Liver (tissue), 3 donors: ENCODE results near the gene SNAP47.

Experiments
- EGR1 ChIP-seq, 2 donors: IDR thresholded peaks; 2 replicates each; pipeline ENCODE4 v1.6.1; 2016 to 2018; ENCODE audit warnings: antibody characterized with exemption in 2 of 2, low read depth in 2 of 2
- FOXA1 ChIP-seq: IDR thresholded peaks from 2 replicates; pipeline ENCODE4 v1.6.1; 2016; ENCODE audit warnings: antibody characterized with exemption
- GABPA ChIP-seq, 2 donors: IDR thresholded peaks in 1 of 2; conservative IDR thresholded peaks in 1 of 2; 2 replicates each; pipeline ENCODE4 v1.6.1; 2016; ENCODE audit warnings: antibody characterized with exemption in 2 of 2, mild to moderate bottlenecking in 1 of 2, moderate library complexity in 1 of 2
- JUND ChIP-seq, 2 donors: IDR thresholded peaks; 2 replicates each; pipeline ENCODE4 v1.6.1; 2016; ENCODE audit warnings: antibody characterized with exemption in 2 of 2
- YY1 ChIP-seq: IDR thresholded peaks from 2 replicates; pipeline ENCODE4 v1.6.1; 2016; ENCODE audit warnings: antibody characterized with exemption, mild to moderate bottlenecking
- TF ChIP-seq, protein P1 (sequence below): fragments of 150-350 bp; IDR thresholded peaks from 2 replicates; pipeline ENCODE4 v1.5.1; 2017; ENCODE audit warnings: improper control_type of control experiment, low read depth, low read length; ENCODE audit not compliant: missing input control
- donor health status: healthy.
- donor health status: healthy.

DNA sequence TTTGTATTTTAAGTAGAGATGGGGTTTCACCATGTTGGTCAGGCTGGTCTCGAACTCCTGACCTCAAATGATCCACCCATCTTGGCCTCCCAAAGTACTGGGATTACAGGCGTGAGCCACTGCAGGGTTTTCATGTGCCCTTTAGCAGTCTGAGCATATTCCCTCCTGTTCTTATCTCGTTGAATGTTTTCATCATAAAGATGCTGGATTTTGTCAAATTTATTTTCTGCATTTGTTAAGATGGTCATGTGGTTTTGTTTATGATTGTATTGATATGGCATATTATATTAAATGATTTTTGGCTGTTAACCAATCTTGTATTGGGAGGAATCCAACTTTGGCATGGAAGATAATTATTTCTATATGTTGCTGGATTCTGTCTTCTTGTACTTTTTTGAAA lies 8.9 kb upstream of the SNAP47 start:
- TF ChIP-seq EGR1 (IDR thresholded peaks at IDR 0.05; ENCODE audit: low read depth in 2 of 2) (no peak), YY1 (no peak), GABPA (IDR thresholded peaks at IDR 0.05 in 1 of 2, conservative IDR thresholded peaks at IDR 0.05 in 1 of 2) (no peak), JUND (IDR thresholded peaks at IDR 0.05) (no peak), FOXA1 (no peak)
- TF ChIP-seq, protein P1, sequence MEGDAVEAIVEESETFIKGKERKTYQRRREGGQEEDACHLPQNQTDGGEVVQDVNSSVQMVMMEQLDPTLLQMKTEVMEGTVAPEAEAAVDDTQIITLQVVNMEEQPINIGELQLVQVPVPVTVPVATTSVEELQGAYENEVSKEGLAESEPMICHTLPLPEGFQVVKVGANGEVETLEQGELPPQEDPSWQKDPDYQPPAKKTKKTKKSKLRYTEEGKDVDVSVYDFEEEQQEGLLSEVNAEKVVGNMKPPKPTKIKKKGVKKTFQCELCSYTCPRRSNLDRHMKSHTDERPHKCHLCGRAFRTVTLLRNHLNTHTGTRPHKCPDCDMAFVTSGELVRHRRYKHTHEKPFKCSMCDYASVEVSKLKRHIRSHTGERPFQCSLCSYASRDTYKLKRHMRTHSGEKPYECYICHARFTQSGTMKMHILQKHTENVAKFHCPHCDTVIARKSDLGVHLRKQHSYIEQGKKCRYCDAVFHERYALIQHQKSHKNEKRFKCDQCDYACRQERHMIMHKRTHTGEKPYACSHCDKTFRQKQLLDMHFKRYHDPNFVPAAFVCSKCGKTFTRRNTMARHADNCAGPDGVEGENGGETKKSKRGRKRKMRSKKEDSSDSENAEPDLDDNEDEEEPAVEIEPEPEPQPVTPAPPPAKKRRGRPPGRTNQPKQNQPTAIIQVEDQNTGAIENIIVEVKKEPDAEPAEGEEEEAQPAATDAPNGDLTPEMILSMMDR, result no peak
